SK-N-SH (cell line): ENCODE data around the gene CHRM4.

Experiments
- CTCF ChIP-seq: fragments of 200-600 bp; sonication (generic); IDR thresholded peaks from 2 replicates; pipeline ENCODE4 v1.6.1; 2017; ENCODE audit warnings: antibody characterized with exemption, mild to moderate bottlenecking, moderate library complexity
- EP300 ChIP-seq, 2 experiments: IDR thresholded peaks; 2 replicates each; pipeline versions ENCODE4 v1.4.0 to v1.6.1; 2012; ENCODE audit warnings: borderline replicate concordance in 1 of 2, low read depth in 1 of 2, low read length in 1 of 2
- TF ChIP-seq, protein P1 (sequence below): IDR thresholded peaks from 2 replicates; pipeline ENCODE4 v1.4.0; 2012; ENCODE audit warnings: low read depth
- TF ChIP-seq, protein P2 (sequence below): IDR thresholded peaks from 2 replicates; pipeline ENCODE4 v1.6.1; 2012; ENCODE audit warnings: mild to moderate bottlenecking, low read depth, low read length, moderate library complexity

DNA sequence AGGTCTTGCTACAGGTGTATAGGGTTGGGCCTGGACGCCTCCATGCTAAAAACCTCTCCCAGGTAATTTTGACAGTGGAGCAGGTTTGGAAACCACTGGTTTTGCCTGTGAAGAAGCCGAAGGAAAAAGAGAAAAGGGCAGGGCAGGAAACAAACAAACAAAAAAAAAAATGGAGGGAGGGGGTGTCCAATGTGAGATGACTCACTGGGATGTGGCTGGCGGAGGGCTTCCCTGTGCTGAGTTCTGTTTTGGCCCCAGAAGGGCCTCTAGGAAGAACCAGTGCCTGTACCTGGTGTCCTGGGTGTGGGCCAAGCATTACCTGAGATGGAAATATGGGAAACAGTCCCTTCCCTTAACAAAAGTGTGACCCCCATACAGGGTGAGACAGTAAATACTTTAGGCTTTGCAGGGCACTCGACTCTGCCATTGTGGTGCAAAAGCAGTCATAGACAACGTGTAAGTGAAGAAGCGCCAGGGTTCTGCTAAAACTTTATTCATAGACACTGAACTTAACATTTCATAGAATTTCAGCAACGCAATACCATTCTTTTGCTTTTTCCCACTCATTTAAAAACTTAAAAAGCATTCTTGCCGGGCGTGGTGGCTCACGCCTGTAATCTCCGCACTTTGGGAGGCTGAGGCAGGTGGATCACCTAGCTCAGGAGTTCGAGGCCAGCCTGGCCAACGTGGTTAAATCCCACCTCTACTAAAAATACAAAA is 53.8 kb downstream of the CHRM4 start:
- TF ChIP-seq CTCF (no peak), EP300 (IDR thresholded peaks at IDR 0.05; ENCODE audit: borderline replicate concordance in 1 of 2, low read depth in 1 of 2, low read length in 1 of 2) (no peak)
- TF ChIP-seq, protein P1, sequence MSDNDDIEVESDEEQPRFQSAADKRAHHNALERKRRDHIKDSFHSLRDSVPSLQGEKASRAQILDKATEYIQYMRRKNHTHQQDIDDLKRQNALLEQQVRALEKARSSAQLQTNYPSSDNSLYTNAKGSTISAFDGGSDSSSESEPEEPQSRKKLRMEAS = no peak
- TF ChIP-seq, protein P2, sequence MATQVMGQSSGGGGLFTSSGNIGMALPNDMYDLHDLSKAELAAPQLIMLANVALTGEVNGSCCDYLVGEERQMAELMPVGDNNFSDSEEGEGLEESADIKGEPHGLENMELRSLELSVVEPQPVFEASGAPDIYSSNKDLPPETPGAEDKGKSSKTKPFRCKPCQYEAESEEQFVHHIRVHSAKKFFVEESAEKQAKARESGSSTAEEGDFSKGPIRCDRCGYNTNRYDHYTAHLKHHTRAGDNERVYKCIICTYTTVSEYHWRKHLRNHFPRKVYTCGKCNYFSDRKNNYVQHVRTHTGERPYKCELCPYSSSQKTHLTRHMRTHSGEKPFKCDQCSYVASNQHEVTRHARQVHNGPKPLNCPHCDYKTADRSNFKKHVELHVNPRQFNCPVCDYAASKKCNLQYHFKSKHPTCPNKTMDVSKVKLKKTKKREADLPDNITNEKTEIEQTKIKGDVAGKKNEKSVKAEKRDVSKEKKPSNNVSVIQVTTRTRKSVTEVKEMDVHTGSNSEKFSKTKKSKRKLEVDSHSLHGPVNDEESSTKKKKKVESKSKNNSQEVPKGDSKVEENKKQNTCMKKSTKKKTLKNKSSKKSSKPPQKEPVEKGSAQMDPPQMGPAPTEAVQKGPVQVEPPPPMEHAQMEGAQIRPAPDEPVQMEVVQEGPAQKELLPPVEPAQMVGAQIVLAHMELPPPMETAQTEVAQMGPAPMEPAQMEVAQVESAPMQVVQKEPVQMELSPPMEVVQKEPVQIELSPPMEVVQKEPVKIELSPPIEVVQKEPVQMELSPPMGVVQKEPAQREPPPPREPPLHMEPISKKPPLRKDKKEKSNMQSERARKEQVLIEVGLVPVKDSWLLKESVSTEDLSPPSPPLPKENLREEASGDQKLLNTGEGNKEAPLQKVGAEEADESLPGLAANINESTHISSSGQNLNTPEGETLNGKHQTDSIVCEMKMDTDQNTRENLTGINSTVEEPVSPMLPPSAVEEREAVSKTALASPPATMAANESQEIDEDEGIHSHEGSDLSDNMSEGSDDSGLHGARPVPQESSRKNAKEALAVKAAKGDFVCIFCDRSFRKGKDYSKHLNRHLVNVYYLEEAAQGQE = no peak
